Chondrocyte (in vitro differentiated cells): Measurements from ENCODE around the gene CSNK1A1. TPM values are rescaled to one million over a fixed set of nuclear protein-coding genes. Genes with fewer than 3 reads are reported as not detected.
"Not testable (repeated sequence)": the region's sequence is repeated elsewhere in the genome, so short reads cannot be mapped to it uniquely, and the experiment has no call there.

Experiments
- DNase-seq: peaks from one replicate; pipeline ENCODE4 v3.0.0; 2021; ENCODE audit warnings: mixed read lengths, low spot score
- H3K27ac Mint-ChIP-seq: one replicate; pipeline ENCODE4 v1.8.0; 2021; ENCODE audit warnings: mild to moderate bottlenecking, moderate library complexity, mixed read lengths; ENCODE audit not compliant: unreplicated experiment
- H3K27me3 Mint-ChIP-seq: 2 replicates; pipeline ENCODE4 v1.8.0; 2021; ENCODE audit warnings: low read depth, mixed read lengths
- H3K36me3 Mint-ChIP-seq: 2 replicates; pipeline ENCODE4 v1.8.0; 2021; ENCODE audit warnings: low read depth, mixed read lengths
- H3K4me1 Mint-ChIP-seq: 2 replicates; pipeline ENCODE4 v1.8.0; 2021; ENCODE audit warnings: low read depth, mild to moderate bottlenecking, mixed read lengths
- H3K4me3 Mint-ChIP-seq: one replicate; pipeline ENCODE4 v1.8.0; 2021; ENCODE audit warnings: mild to moderate bottlenecking, moderate library complexity, mixed read lengths; ENCODE audit not compliant: unreplicated experiment
- H3K9me3 Mint-ChIP-seq: 2 replicates; pipeline ENCODE4 v1.8.0; 2021; ENCODE audit warnings: low read depth, mixed read lengths
- CTCF ChIP-seq: fragments of 200-600 bp; sonication (generic); IDR thresholded peaks from 2 replicates; pipeline ENCODE4 v1.5.0; 2021; ENCODE audit warnings: antibody characterized with exemption, mild to moderate bottlenecking, moderate library complexity
- total RNA-seq: library from RNA; stranded (reverse); gene quantifications from 3 replicates; pipeline ENCODE4 v1.2.1, GENCODE V29; 2021

CSNK1A1 gene
- total RNA-seq, 1 donor from 2014 or later, result 214 TPM

GRCh38 chr5:149447373-149448367 is 103.6 kb downstream of the CSNK1A1 start:
- Mint-ChIP-seq H3K27ac (peak overlapping the region; percentile 82), H3K4me1 (peaks cover 75% of the 10 kb centered on the region), H3K9me3 (no peaks in the 10 kb centered on the region), H3K36me3 (no peaks in the 10 kb centered on the region), H3K4me3 (no peak overlapping the region), H3K27me3 (no peaks in the 10 kb centered on the region)
- no peak for DNase-seq
- TF ChIP-seq CTCF, result no peak

GRCh38 chr5:149446794-149447193 is 104.4 kb downstream of the CSNK1A1 start:
- H3K27ac Mint-ChIP-seq, result peak overlapping the region; percentile 97
- H3K4me1 Mint-ChIP-seq, result peaks cover 71% of the 10 kb centered on the region
- H3K36me3 Mint-ChIP-seq, DNase-seq, H3K9me3 Mint-ChIP-seq, H3K27me3 Mint-ChIP-seq, H3K4me3 Mint-ChIP-seq: not testable (repeated sequence)

GRCh38 chr5:149445739-149446369 is 105.4 kb downstream of the CSNK1A1 start:
- Mint-ChIP-seq H3K9me3 (no peaks in the 10 kb centered on the region), H3K4me1 (peaks cover 62% of the 10 kb centered on the region), H3K36me3 (no peaks in the 10 kb centered on the region), H3K27ac (peak overlapping the region; percentile 97), H3K27me3 (no peaks in the 10 kb centered on the region), H3K4me3 (no peak overlapping the region)
- no peak for DNase-seq
- no peak for TF ChIP-seq CTCF

GRCh38 chr5:149445343-149445738 is 105.9 kb downstream of the CSNK1A1 start:
- Mint-ChIP-seq H3K4me3 (no peak overlapping the region), H3K36me3 (no peaks in the 10 kb centered on the region), H3K27me3 (no peaks in the 10 kb centered on the region), H3K9me3 (no peaks in the 10 kb centered on the region), H3K4me1 (peaks cover 57% of the 10 kb centered on the region), H3K27ac (peak overlapping the region; percentile 97)
- no peak for TF ChIP-seq CTCF
- DNase-seq, result no peak

- not testable (repeated sequence) for H3K9me3 Mint-ChIP-seq, H3K27ac Mint-ChIP-seq, DNase-seq, H3K27me3 Mint-ChIP-seq, H3K36me3 Mint-ChIP-seq, H3K4me3 Mint-ChIP-seq
- H3K4me1 Mint-ChIP-seq, result peaks cover 54% of the 10 kb centered on the region
Observed at GRCh38 chr5:149444430-149444829, 106.8 kb downstream of the CSNK1A1 start.

- no peaks in the 10 kb centered on the region for H3K27me3 Mint-ChIP-seq
- peaks cover 48% of the 10 kb centered on the region for H3K4me1 Mint-ChIP-seq
- no peak for DNase-seq
- no peaks in the 10 kb centered on the region for H3K9me3 Mint-ChIP-seq
- H3K27ac Mint-ChIP-seq, result peak overlapping the region; percentile 28
- no peaks in the 10 kb centered on the region for H3K36me3 Mint-ChIP-seq
- no peak overlapping the region for H3K4me3 Mint-ChIP-seq
- no peak for TF ChIP-seq CTCF
Observed at GRCh38 chr5:149443210-149443609, 108.0 kb downstream of the CSNK1A1 start.
